ENCODE measurements around the gene ADAP2. TPM values are rescaled to one million over a fixed set of nuclear protein-coding genes. Genes with fewer than 3 reads are reported as not detected.
A peak's percentile ranks its signal among the peaks of the same experiment; 100 is the strongest.

Gene ADAP2
- total and polyA plus RNA-seq, 2 experiments from 2014 or later, result 0.94 TPM

DNA sequence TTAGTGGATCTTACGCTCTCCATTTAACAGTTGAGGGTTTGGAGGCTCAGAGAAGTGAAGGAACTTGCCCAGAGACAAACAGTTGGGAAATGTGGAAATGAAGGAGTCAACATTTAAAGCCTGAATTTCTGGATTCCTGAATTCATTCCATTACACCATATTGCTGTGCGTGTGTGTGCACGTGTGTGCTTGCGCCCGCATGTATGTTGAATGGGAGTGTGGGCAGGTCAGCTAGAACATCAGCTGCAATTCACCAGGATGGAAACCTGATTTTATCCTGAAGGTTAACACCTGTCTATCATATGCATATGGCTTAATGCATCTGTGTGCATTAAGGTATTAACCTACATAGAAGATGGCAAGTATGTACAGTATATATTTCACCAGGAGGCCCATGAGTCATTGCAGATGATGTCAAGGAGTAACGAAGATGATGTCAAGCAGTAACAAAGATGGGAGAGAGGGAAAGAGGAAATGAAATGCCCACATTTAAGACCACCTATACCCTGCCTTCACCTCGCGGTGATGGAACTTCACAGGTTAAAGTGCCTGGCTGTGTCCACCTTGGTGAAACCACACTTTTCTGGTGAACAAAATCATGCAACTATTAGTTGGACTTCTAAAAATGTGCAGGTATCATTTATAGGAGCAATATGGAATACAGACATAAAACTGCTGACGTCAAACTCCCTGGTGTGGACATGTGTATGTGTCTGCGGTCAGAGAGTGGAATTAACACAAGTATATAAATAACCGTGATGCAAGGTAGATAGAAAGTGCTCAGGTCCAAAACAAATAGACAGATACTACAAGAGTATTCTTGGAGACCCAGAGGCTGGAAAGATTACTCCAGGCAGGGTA lies 832 bp upstream of the ADAP2 start:
- no peak overlapping the region for H3K27ac Mint-ChIP-seq
- no peak overlapping the region for H3K27ac ChIP-seq (ENCODE audit: low read depth)
- H3K4me1 ChIP-seq (ENCODE audit: insufficient read depth), result peaks cover 10% of the 10 kb centered on the region; the same call in 1 of the 2 replicates
- no peak for ATAC-seq
- H3K4me1 Mint-ChIP-seq, result peaks cover 18% of the 10 kb centered on the region
- peak overlapping the region; percentile 73 for H3K4me3 Mint-ChIP-seq
- no peaks in the 10 kb centered on the region for H3K79me2 ChIP-seq (replicated peaks; ENCODE audit: insufficient read depth)
- no peaks in the 10 kb centered on the region for H4K20me1 ChIP-seq (replicated peaks; ENCODE audit: insufficient read depth)
- peak overlapping the region; percentile 98 for H2AFZ ChIP-seq
- no peaks in the 10 kb centered on the region; the same call in 1 of the 2 replicates for H3F3A ChIP-seq (replicated peaks; ENCODE audit: low read depth)
- no peaks in the 10 kb centered on the region for H3K36me3 Mint-ChIP-seq (ENCODE audit: low read depth)
- peaks cover 46% of the 10 kb centered on the region for H3K27me3 ChIP-seq (ENCODE audit: insufficient read depth)
- TF ChIP-seq, protein P1, sequence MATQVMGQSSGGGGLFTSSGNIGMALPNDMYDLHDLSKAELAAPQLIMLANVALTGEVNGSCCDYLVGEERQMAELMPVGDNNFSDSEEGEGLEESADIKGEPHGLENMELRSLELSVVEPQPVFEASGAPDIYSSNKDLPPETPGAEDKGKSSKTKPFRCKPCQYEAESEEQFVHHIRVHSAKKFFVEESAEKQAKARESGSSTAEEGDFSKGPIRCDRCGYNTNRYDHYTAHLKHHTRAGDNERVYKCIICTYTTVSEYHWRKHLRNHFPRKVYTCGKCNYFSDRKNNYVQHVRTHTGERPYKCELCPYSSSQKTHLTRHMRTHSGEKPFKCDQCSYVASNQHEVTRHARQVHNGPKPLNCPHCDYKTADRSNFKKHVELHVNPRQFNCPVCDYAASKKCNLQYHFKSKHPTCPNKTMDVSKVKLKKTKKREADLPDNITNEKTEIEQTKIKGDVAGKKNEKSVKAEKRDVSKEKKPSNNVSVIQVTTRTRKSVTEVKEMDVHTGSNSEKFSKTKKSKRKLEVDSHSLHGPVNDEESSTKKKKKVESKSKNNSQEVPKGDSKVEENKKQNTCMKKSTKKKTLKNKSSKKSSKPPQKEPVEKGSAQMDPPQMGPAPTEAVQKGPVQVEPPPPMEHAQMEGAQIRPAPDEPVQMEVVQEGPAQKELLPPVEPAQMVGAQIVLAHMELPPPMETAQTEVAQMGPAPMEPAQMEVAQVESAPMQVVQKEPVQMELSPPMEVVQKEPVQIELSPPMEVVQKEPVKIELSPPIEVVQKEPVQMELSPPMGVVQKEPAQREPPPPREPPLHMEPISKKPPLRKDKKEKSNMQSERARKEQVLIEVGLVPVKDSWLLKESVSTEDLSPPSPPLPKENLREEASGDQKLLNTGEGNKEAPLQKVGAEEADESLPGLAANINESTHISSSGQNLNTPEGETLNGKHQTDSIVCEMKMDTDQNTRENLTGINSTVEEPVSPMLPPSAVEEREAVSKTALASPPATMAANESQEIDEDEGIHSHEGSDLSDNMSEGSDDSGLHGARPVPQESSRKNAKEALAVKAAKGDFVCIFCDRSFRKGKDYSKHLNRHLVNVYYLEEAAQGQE (IDR thresholded peaks at IDR 0.05; ENCODE audit: unreplicated experiment), result no peak
- TF ChIP-seq ZNF114 (CRISPR knock-in tag; IDR thresholded peaks at IDR 0.05) (no peak), CREB1 (CRISPR knock-in tag; IDR thresholded peaks at IDR 0.05; ENCODE audit: low read depth) (no peak), POLR2AphosphoS5 (IDR thresholded peaks at IDR 0.05; ENCODE audit: low read depth) (no peak), EZH2 (IDR thresholded peaks at IDR 0.05; ENCODE audit: low read depth, unreplicated experiment) (no peak), STAT1 (IDR thresholded peaks at IDR 0.05; ENCODE audit: unreplicated experiment) (no peak), JUNB (IDR thresholded peaks at IDR 0.05; ENCODE audit: unreplicated experiment) (no peak), EZH2phosphoT487 (IDR thresholded peaks at IDR 0.05; ENCODE audit: unreplicated experiment) (no peak), ZNF331 (CRISPR knock-in tag; IDR thresholded peaks at IDR 0.05; ENCODE audit: low read depth) (no peak), NANOG (IDR thresholded peaks at IDR 0.05; ENCODE audit: borderline replicate concordance) (no peak)
- TF ChIP-seq, protein P2, sequence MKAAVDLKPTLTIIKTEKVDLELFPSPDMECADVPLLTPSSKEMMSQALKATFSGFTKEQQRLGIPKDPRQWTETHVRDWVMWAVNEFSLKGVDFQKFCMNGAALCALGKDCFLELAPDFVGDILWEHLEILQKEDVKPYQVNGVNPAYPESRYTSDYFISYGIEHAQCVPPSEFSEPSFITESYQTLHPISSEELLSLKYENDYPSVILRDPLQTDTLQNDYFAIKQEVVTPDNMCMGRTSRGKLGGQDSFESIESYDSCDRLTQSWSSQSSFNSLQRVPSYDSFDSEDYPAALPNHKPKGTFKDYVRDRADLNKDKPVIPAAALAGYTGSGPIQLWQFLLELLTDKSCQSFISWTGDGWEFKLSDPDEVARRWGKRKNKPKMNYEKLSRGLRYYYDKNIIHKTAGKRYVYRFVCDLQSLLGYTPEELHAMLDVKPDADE (IDR thresholded peaks at IDR 0.05), result no peak
- TF ChIP-seq, protein P3, sequence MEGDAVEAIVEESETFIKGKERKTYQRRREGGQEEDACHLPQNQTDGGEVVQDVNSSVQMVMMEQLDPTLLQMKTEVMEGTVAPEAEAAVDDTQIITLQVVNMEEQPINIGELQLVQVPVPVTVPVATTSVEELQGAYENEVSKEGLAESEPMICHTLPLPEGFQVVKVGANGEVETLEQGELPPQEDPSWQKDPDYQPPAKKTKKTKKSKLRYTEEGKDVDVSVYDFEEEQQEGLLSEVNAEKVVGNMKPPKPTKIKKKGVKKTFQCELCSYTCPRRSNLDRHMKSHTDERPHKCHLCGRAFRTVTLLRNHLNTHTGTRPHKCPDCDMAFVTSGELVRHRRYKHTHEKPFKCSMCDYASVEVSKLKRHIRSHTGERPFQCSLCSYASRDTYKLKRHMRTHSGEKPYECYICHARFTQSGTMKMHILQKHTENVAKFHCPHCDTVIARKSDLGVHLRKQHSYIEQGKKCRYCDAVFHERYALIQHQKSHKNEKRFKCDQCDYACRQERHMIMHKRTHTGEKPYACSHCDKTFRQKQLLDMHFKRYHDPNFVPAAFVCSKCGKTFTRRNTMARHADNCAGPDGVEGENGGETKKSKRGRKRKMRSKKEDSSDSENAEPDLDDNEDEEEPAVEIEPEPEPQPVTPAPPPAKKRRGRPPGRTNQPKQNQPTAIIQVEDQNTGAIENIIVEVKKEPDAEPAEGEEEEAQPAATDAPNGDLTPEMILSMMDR (conservative IDR thresholded peaks at IDR 0.05; ENCODE audit: low read depth in 2 of 2), result no peak; a peak in 1 of 4 replicates
- TF ChIP-seq, protein P4, sequence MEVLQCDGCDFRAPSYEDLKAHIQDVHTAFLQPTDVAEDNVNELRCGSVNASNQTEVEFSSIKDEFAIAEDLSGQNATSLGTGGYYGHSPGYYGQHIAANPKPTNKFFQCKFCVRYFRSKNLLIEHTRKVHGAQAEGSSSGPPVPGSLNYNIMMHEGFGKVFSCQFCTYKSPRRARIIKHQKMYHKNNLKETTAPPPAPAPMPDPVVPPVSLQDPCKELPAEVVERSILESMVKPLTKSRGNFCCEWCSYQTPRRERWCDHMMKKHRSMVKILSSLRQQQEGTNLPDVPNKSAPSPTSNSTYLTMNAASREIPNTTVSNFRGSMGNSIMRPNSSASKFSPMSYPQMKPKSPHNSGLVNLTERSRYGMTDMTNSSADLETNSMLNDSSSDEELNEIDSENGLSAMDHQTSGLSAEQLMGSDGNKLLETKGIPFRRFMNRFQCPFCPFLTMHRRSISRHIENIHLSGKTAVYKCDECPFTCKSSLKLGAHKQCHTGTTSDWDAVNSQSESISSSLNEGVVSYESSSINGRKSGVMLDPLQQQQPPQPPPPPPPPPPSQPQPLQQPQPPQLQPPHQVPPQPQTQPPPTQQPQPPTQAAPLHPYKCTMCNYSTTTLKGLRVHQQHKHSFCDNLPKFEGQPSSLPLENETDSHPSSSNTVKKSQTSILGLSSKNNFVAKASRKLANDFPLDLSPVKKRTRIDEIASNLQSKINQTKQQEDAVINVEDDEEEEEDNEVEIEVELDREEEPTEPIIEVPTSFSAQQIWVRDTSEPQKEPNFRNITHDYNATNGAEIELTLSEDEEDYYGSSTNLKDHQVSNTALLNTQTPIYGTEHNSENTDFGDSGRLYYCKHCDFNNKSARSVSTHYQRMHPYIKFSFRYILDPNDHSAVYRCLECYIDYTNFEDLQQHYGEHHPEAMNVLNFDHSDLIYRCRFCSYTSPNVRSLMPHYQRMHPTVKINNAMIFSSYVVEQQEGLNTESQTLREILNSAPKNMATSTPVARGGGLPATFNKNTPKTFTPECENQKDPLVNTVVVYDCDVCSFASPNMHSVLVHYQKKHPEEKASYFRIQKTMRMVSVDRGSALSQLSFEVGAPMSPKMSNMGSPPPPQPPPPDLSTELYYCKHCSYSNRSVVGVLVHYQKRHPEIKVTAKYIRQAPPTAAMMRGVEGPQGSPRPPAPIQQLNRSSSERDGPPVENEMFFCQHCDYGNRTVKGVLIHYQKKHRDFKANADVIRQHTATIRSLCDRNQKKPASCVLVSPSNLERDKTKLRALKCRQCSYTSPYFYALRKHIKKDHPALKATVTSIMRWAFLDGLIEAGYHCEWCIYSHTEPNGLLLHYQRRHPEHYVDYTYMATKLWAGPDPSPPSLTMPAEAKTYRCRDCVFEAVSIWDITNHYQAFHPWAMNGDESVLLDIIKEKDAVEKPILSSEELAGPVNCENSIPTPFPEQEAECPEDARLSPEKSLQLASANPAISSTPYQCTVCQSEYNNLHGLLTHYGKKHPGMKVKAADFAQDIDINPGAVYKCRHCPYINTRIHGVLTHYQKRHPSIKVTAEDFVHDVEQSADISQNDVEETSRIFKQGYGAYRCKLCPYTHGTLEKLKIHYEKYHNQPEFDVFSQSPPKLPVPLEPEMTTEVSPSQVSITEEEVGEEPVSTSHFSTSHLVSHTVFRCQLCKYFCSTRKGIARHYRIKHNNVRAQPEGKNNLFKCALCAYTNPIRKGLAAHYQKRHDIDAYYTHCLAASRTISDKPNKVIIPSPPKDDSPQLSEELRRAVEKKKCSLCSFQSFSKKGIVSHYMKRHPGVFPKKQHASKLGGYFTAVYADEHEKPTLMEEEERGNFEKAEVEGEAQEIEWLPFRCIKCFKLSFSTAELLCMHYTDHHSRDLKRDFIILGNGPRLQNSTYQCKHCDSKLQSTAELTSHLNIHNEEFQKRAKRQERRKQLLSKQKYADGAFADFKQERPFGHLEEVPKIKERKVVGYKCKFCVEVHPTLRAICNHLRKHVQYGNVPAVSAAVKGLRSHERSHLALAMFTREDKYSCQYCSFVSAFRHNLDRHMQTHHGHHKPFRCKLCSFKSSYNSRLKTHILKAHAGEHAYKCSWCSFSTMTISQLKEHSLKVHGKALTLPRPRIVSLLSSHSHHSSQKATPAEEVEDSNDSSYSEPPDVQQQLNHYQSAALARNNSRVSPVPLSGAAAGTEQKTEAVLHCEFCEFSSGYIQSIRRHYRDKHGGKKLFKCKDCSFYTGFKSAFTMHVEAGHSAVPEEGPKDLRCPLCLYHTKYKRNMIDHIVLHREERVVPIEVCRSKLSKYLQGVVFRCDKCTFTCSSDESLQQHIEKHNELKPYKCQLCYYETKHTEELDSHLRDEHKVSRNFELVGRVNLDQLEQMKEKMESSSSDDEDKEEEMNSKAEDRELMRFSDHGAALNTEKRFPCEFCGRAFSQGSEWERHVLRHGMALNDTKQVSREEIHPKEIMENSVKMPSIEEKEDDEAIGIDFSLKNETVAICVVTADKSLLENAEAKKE (CRISPR knock-in tag; IDR thresholded peaks at IDR 0.05), result no peak
- peaks cover 47% of the 10 kb centered on the region for H3K27me3 Mint-ChIP-seq (ENCODE audit: insufficient read depth, low read depth, poor library complexity)
- DNase-seq (ENCODE audit: low spot score), result no peak
- H3K9me3 Mint-ChIP-seq, result no peaks in the 10 kb centered on the region; the same call in 2 of the 3 replicates
- peak overlapping the region; percentile 93 for H3K4me2 ChIP-seq
- H3K36me3 ChIP-seq (ENCODE audit: insufficient read depth), result no peaks in the 10 kb centered on the region
- peak overlapping the region; percentile 75 for H3K4me3 ChIP-seq
- no peaks in the 10 kb centered on the region for H3K9me2 ChIP-seq (ENCODE audit: insufficient read depth)

Data from GM23338 (cell line).